Stimulated activated CD4-positive, alpha-beta T cell treated with anti-CD3 and anti-CD28 coated beads, Interleukin-2, amount 100 ng/mL, for 24 hours (primary cell): ENCODE measurements around the gene MTMR4.
A peak's percentile ranks its signal among the peaks of the same experiment; 100 is the strongest.
"Not testable (repeated sequence)": the region's sequence is repeated elsewhere in the genome, so short reads cannot be mapped to it uniquely, and the experiment has no call there.

Source experiments
- DNase-seq, 2 donors: peaks; one replicate each; pipeline ENCODE4 v3.0.0-alpha.2; 2020

The MTMR4 gene

GRCh38 chr17:58521680-58522079 lies 7.2 kb upstream of the MTMR4 start:
- no peak for DNase-seq

GRCh38 chr17:58520843-58521430 lies 6.5 kb upstream of the MTMR4 start:
- DNase-seq = no peak

- peak; percentile 99 for DNase-seq
Observed at GRCh38 chr17:58517928-58518609, 3.6 kb upstream of the MTMR4 start.

- DNase-seq = no peak
Observed at GRCh38 chr17:58517378-58517927, 3.0 kb upstream of the MTMR4 start.

GRCh38 chr17:58516644-58517377 lies 2.4 kb upstream of the MTMR4 start:
- DNase-seq = no peak

- DNase-seq = no peak
Observed at GRCh38 chr17:58515286-58515685, 848 bp upstream of the MTMR4 start.

GRCh38 chr17:58514770-58515157 lies 326 bp upstream of the MTMR4 start:
- no peak for DNase-seq

GRCh38 chr17:58513267-58513964 lies 1.0 kb downstream of the MTMR4 start:
- DNase-seq = peak; percentile 34 to 37

GRCh38 chr17:58510075-58510474 lies 4.4 kb downstream of the MTMR4 start:
- DNase-seq = no peak

GRCh38 chr17:58508341-58509067 lies 5.9 kb downstream of the MTMR4 start:
- DNase-seq = no peak

- no peak for DNase-seq
Observed at GRCh38 chr17:58507123-58507634, 7.3 kb downstream of the MTMR4 start.

GRCh38 chr17:58506354-58507080 lies 7.9 kb downstream of the MTMR4 start:
- no peak for DNase-seq

GRCh38 chr17:58504826-58505351 lies 9.5 kb downstream of the MTMR4 start:
- no peak for DNase-seq

- DNase-seq = no peak
Observed at GRCh38 chr17:58503866-58504265, 10.6 kb downstream of the MTMR4 start.

GRCh38 chr17:58503134-58503533 lies 11.3 kb downstream of the MTMR4 start:
- DNase-seq = not testable (repeated sequence)

GRCh38 chr17:58501451-58501850 lies 13.0 kb downstream of the MTMR4 start:
- DNase-seq = no peak

- DNase-seq = no peak
Observed at GRCh38 chr17:58498177-58498828, 16.1 kb downstream of the MTMR4 start.

GRCh38 chr17:58493506-58493905 lies 20.9 kb downstream of the MTMR4 start:
- DNase-seq = no peak

GRCh38 chr17:58492238-58493121 lies 22.0 kb downstream of the MTMR4 start:
- no peak for DNase-seq
